IPS-18a (cell line): ENCODE results near the gene ATF1.

Source experiments
- H3K27ac ChIP-seq: one replicate; pipeline ENCODE4 v1.5.1; 2013; ENCODE audit warnings: low read length
- H3K27me3 ChIP-seq: one replicate; pipeline ENCODE4 v1.6.1; 2013; ENCODE audit warnings: mild to moderate bottlenecking, low read length; ENCODE audit not compliant: control insufficient read depth, insufficient read depth
- H3K36me3 ChIP-seq: one replicate; pipeline ENCODE4 v1.6.1; 2013; ENCODE audit warnings: low read depth, low read length; ENCODE audit not compliant: control insufficient read depth
- H3K4me1 ChIP-seq: one replicate; pipeline ENCODE4 v1.6.1; 2013; ENCODE audit warnings: low read depth, low read length; ENCODE audit not compliant: control insufficient read depth
- H3K4me3 ChIP-seq: one replicate; pipeline ENCODE4 v1.5.1; 2013; ENCODE audit warnings: low read length
- H3K9ac ChIP-seq: one replicate; pipeline ENCODE4 v1.6.1; 2013; ENCODE audit warnings: mild to moderate bottlenecking, low read length, moderate library complexity
- H3K9me3 ChIP-seq: one replicate; pipeline ENCODE4 v1.6.1; 2013; ENCODE audit warnings: low read depth, low read length; ENCODE audit not compliant: control insufficient read depth

ATF1 gene

GRCh38 chr12:50733706-50734105 lies 30.2 kb upstream of the ATF1 start:
- Histone ChIP-seq H3K27me3 (no peaks in the 10 kb centered on the region), H3K36me3 (peaks cover 17% of the 10 kb centered on the region), H3K27ac (no peak overlapping the region), H3K9me3 (no peaks in the 10 kb centered on the region), H3K4me3 (no peak overlapping the region), H3K9ac (no peak overlapping the region), H3K4me1 (no peaks in the 10 kb centered on the region)

DNA sequence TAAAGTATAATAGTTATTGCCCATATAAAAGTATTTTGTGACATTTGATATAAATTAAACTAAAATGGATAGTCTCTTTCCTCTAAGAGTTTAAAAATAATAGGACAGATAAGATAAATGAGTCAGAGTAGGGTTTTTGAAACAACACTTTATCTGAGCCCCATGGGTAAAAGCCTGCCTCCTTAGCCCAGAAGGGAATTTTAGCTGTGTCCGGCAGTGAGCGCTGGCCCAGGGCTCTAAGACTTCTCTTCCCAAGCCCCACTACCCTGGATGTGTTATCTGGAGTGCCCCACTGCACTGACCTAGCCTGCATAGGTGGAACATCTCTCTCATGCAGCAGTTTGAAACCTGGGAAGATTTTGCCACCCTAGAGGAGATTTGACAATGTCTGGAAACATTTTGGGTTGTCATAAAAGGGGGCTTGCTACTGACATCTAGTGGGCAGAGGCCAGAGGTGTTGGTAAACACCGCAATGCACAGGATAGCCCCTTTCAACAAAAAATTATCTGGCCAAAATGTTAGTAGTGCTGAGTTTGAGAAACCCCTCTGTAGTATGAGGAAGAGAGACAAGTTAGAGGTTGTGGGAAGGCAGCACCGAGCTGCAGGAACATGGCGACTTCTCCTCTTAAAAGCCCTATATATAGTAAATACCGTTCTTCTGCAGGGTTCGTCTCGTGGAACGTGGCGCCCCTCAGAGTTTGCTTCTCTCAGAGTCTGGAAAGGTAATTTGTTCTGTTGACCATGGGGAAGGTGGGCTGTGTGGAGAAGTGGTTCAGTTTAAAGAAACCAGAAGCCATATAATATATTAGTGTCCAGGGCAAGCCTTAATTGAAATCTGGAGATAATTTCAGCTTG lies 29.3 kb upstream of the ATF1 start:
- Histone ChIP-seq H3K4me3 (no peak overlapping the region), H3K27ac (no peak overlapping the region), H3K9me3 (no peaks in the 10 kb centered on the region), H3K27me3 (no peaks in the 10 kb centered on the region), H3K9ac (no peak overlapping the region), H3K36me3 (peaks cover 19% of the 10 kb centered on the region), H3K4me1 (no peaks in the 10 kb centered on the region)

DNA sequence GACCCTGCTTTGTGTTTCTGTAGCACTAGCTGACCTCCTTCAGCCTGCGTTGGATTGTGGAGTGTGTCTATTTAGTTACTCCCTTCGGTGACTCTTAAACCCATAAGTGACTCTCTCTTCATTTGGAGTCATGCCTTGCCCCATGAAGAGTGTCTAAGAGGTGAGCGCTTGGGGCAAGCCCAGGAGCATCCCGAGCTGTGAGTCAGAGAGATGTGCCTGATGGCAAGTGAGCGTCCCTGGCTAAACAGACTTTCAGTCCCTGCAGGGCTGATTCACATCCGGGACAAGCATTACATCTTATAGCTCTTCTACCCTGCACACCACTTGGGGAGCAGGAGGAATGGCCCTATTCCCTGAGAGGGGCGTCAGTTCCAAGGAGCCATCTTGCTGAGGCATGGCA lies 24.3 kb upstream of the ATF1 start:
- no peaks in the 10 kb centered on the region for H3K4me1 ChIP-seq
- peaks cover 45% of the 10 kb centered on the region for H3K36me3 ChIP-seq
- no peak overlapping the region for H3K9ac ChIP-seq
- no peak overlapping the region for H3K4me3 ChIP-seq
- no peaks in the 10 kb centered on the region for H3K9me3 ChIP-seq
- no peak overlapping the region for H3K27ac ChIP-seq
- H3K27me3 ChIP-seq = no peaks in the 10 kb centered on the region

- Histone ChIP-seq H3K36me3 (peaks cover 51% of the 10 kb centered on the region), H3K9ac (no peak overlapping the region), H3K9me3 (no peaks in the 10 kb centered on the region), H3K4me1 (no peaks in the 10 kb centered on the region), H3K27me3 (no peaks in the 10 kb centered on the region), H3K27ac (no peak overlapping the region), H3K4me3 (no peak overlapping the region)
These were observed 23.6 kb upstream of the ATF1 start for GRCh38 chr12:50740307-50740706.

DNA sequence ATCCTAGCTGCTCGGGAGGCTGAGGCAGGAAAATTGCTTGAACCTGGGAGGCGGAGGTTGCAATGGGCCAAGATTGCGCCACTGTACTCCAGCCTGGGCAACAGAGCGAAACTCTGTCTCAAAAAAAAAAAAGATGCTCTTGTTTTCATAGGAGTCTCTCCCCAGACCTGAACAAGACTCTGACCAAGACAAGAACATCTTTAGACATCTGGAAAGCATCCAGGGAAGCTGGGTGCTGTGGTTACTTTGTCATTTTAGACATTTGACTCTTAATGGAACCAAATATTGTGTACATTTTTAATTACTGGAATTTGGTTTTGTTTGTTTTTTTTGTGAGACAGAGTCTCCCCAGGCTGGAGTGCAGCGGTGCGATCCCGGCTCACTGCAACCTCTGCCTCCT lies 21.1 kb upstream of the ATF1 start:
- Histone ChIP-seq H3K4me3 (no peak overlapping the region), H3K9ac (no peak overlapping the region), H3K4me1 (no peaks in the 10 kb centered on the region), H3K27ac (no peak overlapping the region), H3K9me3 (no peaks in the 10 kb centered on the region), H3K27me3 (no peaks in the 10 kb centered on the region), H3K36me3 (peaks cover 50% of the 10 kb centered on the region)

DNA sequence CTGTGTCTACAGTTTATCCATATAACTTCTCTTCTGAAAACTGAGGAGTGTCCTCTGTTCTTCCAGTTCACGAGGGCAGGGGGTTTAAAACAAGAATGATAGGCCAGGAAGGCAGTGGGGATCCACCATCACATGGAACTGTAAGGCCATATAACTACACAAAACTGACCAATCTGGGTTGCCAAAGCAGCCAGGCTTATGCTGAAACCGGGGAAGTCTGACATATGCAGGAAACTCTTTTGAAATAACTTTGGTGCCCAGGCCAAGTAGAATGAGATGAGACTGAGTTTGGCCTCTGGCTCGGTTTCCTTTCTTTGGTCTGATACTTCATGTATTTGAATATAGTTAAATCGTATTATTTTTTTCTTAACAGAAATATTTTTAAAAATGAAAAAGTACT lies 18.0 kb upstream of the ATF1 start:
- Histone ChIP-seq H3K4me3 (no peak overlapping the region), H3K27ac (no peak overlapping the region), H3K9ac (no peak overlapping the region), H3K36me3 (peaks cover 27% of the 10 kb centered on the region), H3K4me1 (no peaks in the 10 kb centered on the region), H3K9me3 (no peaks in the 10 kb centered on the region), H3K27me3 (no peaks in the 10 kb centered on the region)

DNA sequence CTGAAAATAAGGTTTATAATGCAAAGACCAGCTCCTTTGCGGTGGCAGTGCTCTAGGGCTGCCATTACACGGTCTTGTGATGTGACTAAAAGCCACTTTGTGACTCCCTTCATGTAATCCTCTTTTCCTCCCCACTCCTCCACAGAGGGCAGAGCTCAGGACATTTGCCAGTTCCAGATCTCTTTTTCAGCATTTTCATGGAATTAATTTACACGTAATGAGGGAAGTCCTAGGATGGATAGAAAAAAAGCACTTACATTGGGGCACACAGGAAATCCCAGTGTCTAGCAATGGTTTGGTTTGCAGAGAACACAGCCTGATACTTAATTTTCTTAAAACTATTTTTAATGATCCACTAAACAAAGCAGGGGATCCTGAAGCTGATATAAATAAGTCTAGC lies 17.5 kb upstream of the ATF1 start:
- no peak overlapping the region for H3K27ac ChIP-seq
- H3K36me3 ChIP-seq = peaks cover 21% of the 10 kb centered on the region
- no peak overlapping the region for H3K9ac ChIP-seq
- no peaks in the 10 kb centered on the region for H3K9me3 ChIP-seq
- H3K4me3 ChIP-seq = no peak overlapping the region
- H3K4me1 ChIP-seq = no peaks in the 10 kb centered on the region
- H3K27me3 ChIP-seq = no peaks in the 10 kb centered on the region

DNA sequence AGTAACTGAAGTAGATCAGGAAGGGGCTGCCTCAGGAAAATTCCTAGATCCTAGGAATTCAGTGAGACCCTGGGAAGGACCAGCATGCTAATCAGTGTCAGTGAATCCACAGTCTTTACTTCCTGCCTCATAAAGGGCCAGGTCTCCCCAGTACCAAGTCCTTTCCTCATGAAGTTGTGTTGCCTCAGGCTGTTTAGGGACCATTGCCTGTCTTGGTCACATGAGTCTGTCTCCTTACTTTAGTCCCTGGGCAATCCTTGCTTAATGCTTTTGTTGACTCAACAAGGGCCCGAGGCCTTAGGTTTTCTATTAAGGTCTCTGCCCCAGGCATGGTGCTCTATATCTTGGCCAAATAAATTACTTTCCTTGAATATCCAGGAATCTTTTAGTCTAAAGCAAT lies 16.1 kb upstream of the ATF1 start:
- no peaks in the 10 kb centered on the region for H3K27me3 ChIP-seq
- no peak overlapping the region for H3K9ac ChIP-seq
- H3K9me3 ChIP-seq = no peaks in the 10 kb centered on the region
- no peaks in the 10 kb centered on the region for H3K4me1 ChIP-seq
- no peak overlapping the region for H3K4me3 ChIP-seq
- peaks cover 15% of the 10 kb centered on the region for H3K36me3 ChIP-seq
- no peak overlapping the region for H3K27ac ChIP-seq

DNA sequence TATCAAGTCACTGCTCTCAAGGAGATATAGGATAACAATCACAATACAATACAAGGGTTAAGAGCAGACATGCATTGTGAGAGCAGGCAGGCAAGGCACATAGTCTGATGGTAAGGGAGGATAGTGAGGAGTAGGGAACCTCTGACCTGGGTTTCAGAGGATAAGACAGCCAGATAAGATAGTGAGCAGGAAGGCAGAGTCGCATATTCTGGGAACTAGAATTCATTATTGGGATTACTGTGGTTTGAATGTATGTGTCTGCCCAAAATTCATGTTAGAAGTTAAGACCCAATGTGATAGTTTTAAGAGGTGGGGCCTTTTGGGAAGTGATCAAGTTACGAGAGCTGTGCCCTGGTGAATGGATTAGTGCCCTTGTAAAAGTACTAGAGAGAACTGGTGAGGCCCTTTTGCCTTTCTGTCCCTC lies 14.4 kb upstream of the ATF1 start:
- no peaks in the 10 kb centered on the region for H3K4me1 ChIP-seq
- H3K27me3 ChIP-seq = no peaks in the 10 kb centered on the region
- H3K36me3 ChIP-seq = peaks cover 10% of the 10 kb centered on the region
- H3K27ac ChIP-seq = no peak overlapping the region
- H3K4me3 ChIP-seq = no peak overlapping the region
- no peak overlapping the region for H3K9ac ChIP-seq
- no peaks in the 10 kb centered on the region for H3K9me3 ChIP-seq

DNA sequence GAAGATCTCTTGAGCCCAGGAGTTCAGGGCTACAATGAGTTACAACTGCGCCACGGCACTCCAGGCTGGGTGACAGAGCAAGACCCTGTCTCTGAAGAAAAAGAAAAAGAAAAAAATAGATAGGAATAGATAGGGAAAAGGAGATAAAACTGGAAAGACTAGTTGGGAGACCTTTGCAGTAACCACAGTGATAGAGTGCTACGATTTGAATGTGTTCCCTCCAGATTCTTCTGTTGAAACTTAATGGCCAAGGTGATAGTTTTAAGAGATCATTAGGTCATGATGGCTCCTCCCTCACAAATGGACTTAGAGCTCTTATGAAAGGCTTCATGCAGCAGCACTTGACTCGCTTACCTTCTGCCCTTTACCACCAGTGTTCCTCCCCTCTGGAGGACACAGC lies 13.5 kb upstream of the ATF1 start:
- Histone ChIP-seq H3K36me3 (peaks cover 5% of the 10 kb centered on the region), H3K27me3 (no peaks in the 10 kb centered on the region), H3K27ac (no peak overlapping the region), H3K9me3 (no peaks in the 10 kb centered on the region), H3K9ac (no peak overlapping the region), H3K4me3 (no peak overlapping the region), H3K4me1 (no peaks in the 10 kb centered on the region)

DNA sequence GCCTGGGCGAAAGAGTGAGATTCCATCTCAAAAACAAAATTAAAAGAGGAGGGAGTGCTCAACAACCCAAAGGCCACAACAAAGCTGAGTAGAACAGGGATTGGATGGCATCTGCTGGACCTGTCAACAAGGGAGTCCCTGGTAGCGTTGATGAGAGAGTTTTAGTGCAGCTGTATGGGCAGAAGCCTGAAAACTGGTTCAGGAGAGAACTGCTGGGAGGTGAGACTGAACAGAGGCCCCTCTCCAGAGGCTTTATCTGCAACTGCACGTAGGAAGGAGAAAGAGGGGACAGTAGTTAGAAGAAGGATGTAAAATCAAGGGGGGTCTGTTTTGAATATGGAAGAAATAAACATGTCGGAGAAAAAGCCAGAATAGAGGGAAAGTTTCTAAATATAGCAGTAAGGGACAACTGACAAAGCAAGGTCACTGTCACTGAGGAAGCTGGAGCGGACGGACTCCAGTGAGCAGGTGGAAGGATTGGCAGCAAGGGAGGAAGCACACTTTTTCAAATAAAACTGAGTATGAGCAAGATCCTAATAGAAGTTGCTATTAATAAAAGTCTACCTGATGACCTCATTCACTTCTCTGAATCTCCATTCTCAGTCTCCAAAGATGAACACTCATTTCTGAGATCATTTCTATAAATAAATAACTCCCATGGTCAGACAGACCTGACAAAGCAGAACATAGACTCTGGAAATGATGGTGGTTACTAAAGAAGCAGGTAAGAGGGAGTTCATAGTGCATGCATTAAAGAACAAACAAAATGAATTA lies 11.8 kb upstream of the ATF1 start:
- H3K27ac ChIP-seq = no peak overlapping the region

More for the DNA sequence above, 11.8 kb upstream of the ATF1 start:
- Histone ChIP-seq H3K27me3 (no peaks in the 10 kb centered on the region), H3K9ac (no peak overlapping the region), H3K4me3 (no peak overlapping the region), H3K4me1 (no peaks in the 10 kb centered on the region), H3K9me3 (no peaks in the 10 kb centered on the region), H3K36me3 (no peaks in the 10 kb centered on the region)
